H1 (cell line): ENCODE results near the gene VAV2. TPM values are rescaled to one million over a fixed set of nuclear protein-coding genes. Genes with fewer than 3 reads are reported as not detected.

Experiments used
- SIRT6 ChIP-seq: IDR thresholded peaks from one replicate; pipeline ENCODE4 v1.7.1; 2012; ENCODE audit warnings: low read length, inconsistent platforms
- polyA plus RNA-seq, 7 experiments: library from polyadenylated mRNA; depleted of rRNA in 3 of 7; stranded (reverse) in 5 of 7; unstranded in 2 of 7; fragments of >200 nt in 5 of 7; fragments of 200-250 nt in 2 of 7; gene quantifications; 1 replicate in 5 of 7; 2 replicates in 1 of 7; 4 replicates in 1 of 7; pipeline versions ENCODE4 v1.2.1 to v1.2.3, GENCODE V29; 2011 to 2013; ENCODE audit warnings: missing spikeins in 2 of 7, mixed read lengths in 2 of 7
- total RNA-seq: library from RNA; stranded (reverse); fragmentation: NEBNext Ultra II Directional; extraction: Animal tissue kit (Norgen Biotek cat#: 25700); gene quantifications from 2 replicates; pipeline ENCODE4 v1.2.1, GENCODE V29; 2021

The VAV2 gene
- total and polyA plus RNA-seq, 2 of the 8 experiments (the other 6 are each of a cell fraction or from before 2014, with no cell fraction given), result 13.6 to 37.6 TPM

DNA sequence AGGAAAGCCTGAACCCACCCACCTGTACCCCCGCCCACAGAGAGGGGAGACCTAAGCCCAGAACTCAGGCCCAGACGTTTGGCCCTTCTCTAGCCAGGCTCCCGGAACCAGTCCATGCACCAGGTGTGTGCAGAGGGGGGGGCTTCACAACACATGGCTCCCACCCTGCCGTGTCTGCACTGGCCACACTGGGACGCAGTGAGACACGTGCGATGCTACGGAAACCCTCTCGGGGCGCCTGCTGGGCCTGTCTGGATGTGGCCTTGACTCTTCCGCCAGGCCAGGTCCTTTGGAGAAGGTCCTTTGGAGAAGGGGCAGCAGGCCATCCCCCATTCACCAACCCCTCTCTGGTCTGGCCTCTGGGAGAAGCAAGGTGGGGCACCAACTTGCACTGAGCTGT is 195.6 kb downstream of the VAV2 start (continued):
- no peak for TF ChIP-seq SIRT6
